OCI-LY1 (cell line): ENCODE measurements around the gene C1orf159.
A peak's percentile ranks its signal among the peaks of the same experiment; 100 is the strongest.

Experiments
- H2AFZ ChIP-seq: fragments of 200-600 bp; sonication (generic), shearing (Covaris generic); 2 replicates; pipeline ENCODE4 v1.6.0; 2014; ENCODE audit warnings: antibody characterized with exemption, mild to moderate bottlenecking, low read length
- H3F3A ChIP-seq: fragments of 200-600 bp; sonication (generic), shearing (Covaris generic); 2 replicates; pipeline ENCODE4 v1.6.0; 2014; ENCODE audit warnings: mild to moderate bottlenecking, antibody characterized with exemption, low read length, moderate library complexity; ENCODE audit not compliant: insufficient read depth
- H3K27ac ChIP-seq: fragments of 200-600 bp; sonication (generic); 2 replicates; pipeline ENCODE4 v1.5.1; 2014; ENCODE audit warnings: low read length, mixed run types, mild to moderate bottlenecking, low read depth; ENCODE audit not compliant: poor library complexity, severe bottlenecking
- H3K27me3 ChIP-seq: fragments of 200-600 bp; sonication (generic); 2 replicates; pipeline ENCODE4 v1.6.0; 2014; ENCODE audit warnings: antibody characterized with exemption, mild to moderate bottlenecking, low read length, moderate library complexity; ENCODE audit not compliant: insufficient read depth
- H3K36me3 ChIP-seq: fragments of 200-600 bp; sonication (generic); 2 replicates; pipeline ENCODE4 v1.6.1; 2014; ENCODE audit warnings: mild to moderate bottlenecking, antibody characterized with exemption, low read length, moderate library complexity, mixed read lengths; ENCODE audit not compliant: insufficient read depth
- H3K4me1 ChIP-seq: fragments of 200-600 bp; sonication (generic); 2 replicates; pipeline ENCODE4 v1.5.1; 2014; ENCODE audit warnings: mild to moderate bottlenecking, low read length, moderate library complexity; ENCODE audit not compliant: insufficient read depth, severe bottlenecking
- H3K4me2 ChIP-seq: fragments of 200-600 bp; sonication (generic), shearing (Covaris generic); 2 replicates; pipeline ENCODE4 v1.6.1; 2014; ENCODE audit warnings: low read length
- H3K4me3 ChIP-seq: fragments of 200-600 bp; sonication (generic); 2 replicates; pipeline ENCODE4 v1.5.1; 2014; ENCODE audit warnings: low read length, low read depth, mild to moderate bottlenecking, mixed read lengths; ENCODE audit not compliant: poor library complexity, severe bottlenecking
- H3K79me2 ChIP-seq: fragments of 200-600 bp; shearing (Covaris generic); 2 replicates; pipeline ENCODE4 v1.6.1; 2016; ENCODE audit warnings: mixed run types, low read length, mixed read lengths; ENCODE audit not compliant: insufficient read depth
- H3K9ac ChIP-seq: fragments of 200-600 bp; sonication (generic), shearing (Covaris generic); 2 replicates; pipeline ENCODE4 v1.6.1; 2014; ENCODE audit warnings: mild to moderate bottlenecking, low read length, mixed read lengths
- H3K9me2 ChIP-seq: fragments of 200-600 bp; sonication (generic), shearing (Covaris generic); 2 replicates; pipeline ENCODE4 v1.6.1; 2014; ENCODE audit warnings: low read depth, mild to moderate bottlenecking, low read length, mixed read lengths
- H3K9me3 ChIP-seq: fragments of 200-600 bp; shearing (Covaris generic); 2 replicates; pipeline ENCODE4 v1.6.1; 2014; ENCODE audit warnings: low read length, mixed read lengths
- H4K20me1 ChIP-seq: fragments of 200-600 bp; sonication (generic), shearing (Covaris generic); 2 replicates; pipeline ENCODE4 v1.6.0; 2016; ENCODE audit warnings: mild to moderate bottlenecking, low read length; ENCODE audit not compliant: insufficient read depth
- EZH2 ChIP-seq: fragments of 200-600 bp; sonication (generic), shearing (Covaris generic); IDR thresholded peaks from 2 replicates; pipeline ENCODE4 v1.8.0; 2017; ENCODE audit warnings: borderline replicate concordance, mixed run types, mild to moderate bottlenecking, antibody characterized with exemption, low read length, moderate library complexity, mixed read lengths
- TF ChIP-seq, protein P1 (sequence below): fragments of 200-600 bp; sonication (generic), shearing (Covaris generic); IDR thresholded peaks from 2 replicates; pipeline ENCODE4 v1.5.1; 2017; ENCODE audit warnings: mild to moderate bottlenecking, antibody characterized with exemption, low read length, moderate library complexity, mixed read lengths

Gene C1orf159

DNA sequence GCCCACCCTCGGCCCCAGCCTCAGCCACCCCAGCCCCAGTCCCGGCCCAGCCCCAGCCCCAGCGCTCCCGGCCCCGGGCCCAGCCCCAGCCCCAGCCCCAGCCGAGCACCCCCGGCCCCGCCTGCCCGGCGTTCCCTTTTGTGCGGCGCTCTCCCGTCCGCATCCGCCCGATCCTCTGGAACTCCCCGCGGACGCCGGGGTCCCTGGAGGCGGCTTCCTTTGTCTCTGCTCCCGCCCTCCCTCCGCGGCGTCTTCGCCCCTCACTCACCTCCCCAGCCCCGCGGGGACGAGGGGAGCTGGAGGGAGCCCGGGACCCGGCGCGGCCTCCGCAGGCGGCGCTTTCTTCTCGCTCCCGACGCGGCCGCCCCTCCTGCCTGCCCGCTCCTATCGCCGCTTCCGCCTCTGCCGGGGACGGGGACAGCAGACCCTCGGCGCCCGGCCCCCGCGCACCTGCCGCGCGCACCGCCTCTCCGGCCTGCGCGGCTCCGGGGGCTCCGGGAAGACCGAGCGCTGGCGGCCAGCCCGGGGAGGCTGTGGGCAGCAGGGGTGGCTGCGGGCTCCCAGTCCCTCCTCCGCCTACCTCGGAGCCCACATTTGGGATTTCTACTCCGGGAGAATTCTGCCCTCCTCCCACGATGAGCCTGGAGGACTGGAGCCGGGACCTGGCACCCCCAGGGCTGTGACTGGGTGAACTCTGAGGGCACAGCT is 82.0 kb downstream of the C1orf159 start:
- Histone ChIP-seq H3K27me3 (peaks cover 12% of the 10 kb centered on the region; the same call in 1 of the 2 replicates), H2AFZ (no peak overlapping the region), H3F3A (no peaks in the 10 kb centered on the region), H3K4me3 (peak overlapping the region; percentile 56), H3K36me3 (no peaks in the 10 kb centered on the region), H3K9me2 (no peaks in the 10 kb centered on the region), H4K20me1 (no peaks in the 10 kb centered on the region), H3K4me1 (peaks cover 6% of the 10 kb centered on the region), H3K4me2 (peak overlapping the region; percentile 43; the same call in 1 of the 2 replicates), H3K27ac (no peak overlapping the region), H3K9ac (no peak overlapping the region), H3K9me3 (no peaks in the 10 kb centered on the region), H3K79me2 (no peaks in the 10 kb centered on the region)
- TF ChIP-seq, protein P1, sequence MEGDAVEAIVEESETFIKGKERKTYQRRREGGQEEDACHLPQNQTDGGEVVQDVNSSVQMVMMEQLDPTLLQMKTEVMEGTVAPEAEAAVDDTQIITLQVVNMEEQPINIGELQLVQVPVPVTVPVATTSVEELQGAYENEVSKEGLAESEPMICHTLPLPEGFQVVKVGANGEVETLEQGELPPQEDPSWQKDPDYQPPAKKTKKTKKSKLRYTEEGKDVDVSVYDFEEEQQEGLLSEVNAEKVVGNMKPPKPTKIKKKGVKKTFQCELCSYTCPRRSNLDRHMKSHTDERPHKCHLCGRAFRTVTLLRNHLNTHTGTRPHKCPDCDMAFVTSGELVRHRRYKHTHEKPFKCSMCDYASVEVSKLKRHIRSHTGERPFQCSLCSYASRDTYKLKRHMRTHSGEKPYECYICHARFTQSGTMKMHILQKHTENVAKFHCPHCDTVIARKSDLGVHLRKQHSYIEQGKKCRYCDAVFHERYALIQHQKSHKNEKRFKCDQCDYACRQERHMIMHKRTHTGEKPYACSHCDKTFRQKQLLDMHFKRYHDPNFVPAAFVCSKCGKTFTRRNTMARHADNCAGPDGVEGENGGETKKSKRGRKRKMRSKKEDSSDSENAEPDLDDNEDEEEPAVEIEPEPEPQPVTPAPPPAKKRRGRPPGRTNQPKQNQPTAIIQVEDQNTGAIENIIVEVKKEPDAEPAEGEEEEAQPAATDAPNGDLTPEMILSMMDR, result no peak

DNA sequence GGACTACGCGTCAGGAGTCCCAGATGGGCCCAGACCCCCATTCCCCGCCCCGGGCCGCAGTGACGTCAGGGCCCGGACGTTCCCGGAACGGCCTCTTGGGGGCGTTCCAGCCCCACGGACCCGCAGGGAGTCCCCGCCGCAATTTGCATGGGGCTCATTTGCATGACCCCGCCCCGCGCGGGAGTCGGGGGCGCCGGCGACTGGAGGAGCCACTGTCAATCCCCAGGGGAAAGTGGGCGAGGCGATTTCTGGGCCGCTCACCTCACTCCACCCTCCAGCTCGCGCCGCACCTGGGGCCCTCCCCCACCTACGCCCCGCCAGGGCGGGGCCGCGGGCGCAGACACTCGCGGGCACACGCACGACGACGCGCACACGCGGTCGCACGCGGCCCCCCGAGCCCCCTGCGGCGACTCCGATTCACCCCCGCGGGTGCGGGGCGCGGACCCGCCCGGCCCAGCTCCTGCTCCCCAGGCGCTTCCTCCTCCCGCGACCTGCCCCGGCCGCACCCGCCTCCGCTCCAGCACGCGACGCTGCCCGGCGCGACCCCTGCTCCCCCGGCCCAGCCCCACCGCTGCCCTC is 82.8 kb downstream of the C1orf159 start:
- H3K27me3 ChIP-seq, result peaks cover 12% of the 10 kb centered on the region; the same call in 1 of the 2 replicates
- no peaks in the 10 kb centered on the region for H3K9me2 ChIP-seq
- H4K20me1 ChIP-seq, result no peaks in the 10 kb centered on the region
- H3K79me2 ChIP-seq, result no peaks in the 10 kb centered on the region
- H3K36me3 ChIP-seq, result no peaks in the 10 kb centered on the region
- H3K4me3 ChIP-seq, result peak overlapping the region; percentile 56
- no peaks in the 10 kb centered on the region for H3K9me3 ChIP-seq
- no peak overlapping the region; the same call in 1 of the 2 replicates for H3K9ac ChIP-seq
- H3F3A ChIP-seq, result no peaks in the 10 kb centered on the region
- no peak for TF ChIP-seq EZH2
- TF ChIP-seq, protein P1, result peak; percentile 85
- H3K27ac ChIP-seq, result no peak overlapping the region
- no peak overlapping the region for H2AFZ ChIP-seq
- peak overlapping the region; percentile 76 for H3K4me2 ChIP-seq
- peaks cover 6% of the 10 kb centered on the region for H3K4me1 ChIP-seq

DNA sequence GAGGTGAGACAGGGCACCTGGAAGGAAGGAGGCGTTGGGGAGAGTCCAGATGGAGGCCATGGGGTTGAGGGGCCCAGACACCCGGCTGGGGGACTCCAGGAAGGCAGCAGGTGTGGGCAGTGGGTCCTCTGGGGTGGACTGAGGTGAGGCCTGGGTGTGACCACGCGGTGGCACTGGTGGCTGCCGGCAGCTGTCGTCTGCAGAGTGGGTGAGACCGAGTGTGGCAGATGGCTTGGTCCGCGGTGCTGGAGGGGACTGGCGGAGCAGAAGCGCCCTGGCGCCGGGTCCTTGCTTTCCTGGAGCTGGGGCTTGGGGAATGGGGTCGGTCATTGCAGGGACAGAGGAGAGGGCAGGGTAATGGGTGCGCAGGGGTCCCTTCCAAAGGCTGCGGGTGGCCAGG is 83.5 kb downstream of the C1orf159 start:
- H2AFZ ChIP-seq, result no peak overlapping the region

More for the DNA sequence above, 83.5 kb downstream of the C1orf159 start:
- H3K4me1 ChIP-seq, result peaks cover 6% of the 10 kb centered on the region
- no peaks in the 10 kb centered on the region for H3F3A ChIP-seq
- no peak overlapping the region; the same call in 1 of the 2 replicates for H3K9ac ChIP-seq
- H3K36me3 ChIP-seq, result no peaks in the 10 kb centered on the region
- no peak overlapping the region for H3K27ac ChIP-seq
- H3K4me3 ChIP-seq, result peak overlapping the region; percentile 56
- TF ChIP-seq, protein P1, result no peak
- no peak for TF ChIP-seq EZH2
- no peaks in the 10 kb centered on the region for H4K20me1 ChIP-seq
- no peaks in the 10 kb centered on the region for H3K9me3 ChIP-seq
- H3K9me2 ChIP-seq, result no peaks in the 10 kb centered on the region
- peaks cover 17% of the 10 kb centered on the region for H3K27me3 ChIP-seq
- no peaks in the 10 kb centered on the region for H3K79me2 ChIP-seq
- peak overlapping the region; percentile 76 for H3K4me2 ChIP-seq
